SK-N-SH (cell line): Measurements from ENCODE around the gene SH2D3C. TPM values are rescaled to one million over a fixed set of nuclear protein-coding genes. Genes with fewer than 3 reads are reported as not detected.

Experiments used
- CTCF ChIA-PET: fragments of 300-600, 350-600 bp; formaldehyde crosslinking; extraction: SDS; loops from one replicate; lab custom pipeline; 2021; lab: Yijun Ruan, JAX
- POLR2A ChIA-PET: fragments of 350-600 bp; sonication (Branson Sonifier 250); formaldehyde crosslinking; extraction: SDS; loops from one replicate; lab custom pipeline; 2020; ENCODE audit warnings: antibody characterized with exemption, inconsistent platforms; lab: Yijun Ruan, JAX
- DNase-seq: peaks from one replicate; pipeline ENCODE4 v3.0.0; 2012
- H2AFZ ChIP-seq: fragments of 200-600 bp; sonication (generic); 2 replicates; pipeline ENCODE4 v1.8.1; 2016; ENCODE audit warnings: antibody characterized with exemption, mild to moderate bottlenecking, low read depth
- H3F3A ChIP-seq: fragments of 200-600 bp; sonication (generic); replicated peaks from 2 replicates; pipeline ENCODE3; 2016; ENCODE audit warnings: antibody characterized with exemption, mild to moderate bottlenecking; ENCODE audit not compliant: insufficient read depth
- H3K27ac ChIP-seq, 2 experiments: fragments of 200-500 bp in 1 of 2; fragments of 200-600 bp in 1 of 2; sonication (Bioruptor generic) in 1 of 2; sonication (generic), shearing (Covaris generic) in 1 of 2; 2 replicates each; pipeline versions ENCODE4 v1.5.1 to v1.6.1; 2014 to 2016; ENCODE audit warnings: low read depth in 2 of 2, inconsistent platforms in 1 of 2, low read length in 1 of 2, mild to moderate bottlenecking in 1 of 2, mixed read lengths in 1 of 2
- H3K27me3 ChIP-seq: fragments of 200-600 bp; sonication (generic), shearing (Covaris generic); 2 replicates; pipeline ENCODE4 v1.6.1; 2016; ENCODE audit warnings: mixed run types; ENCODE audit not compliant: insufficient read depth
- H3K36me3 ChIP-seq, 2 experiments: fragments of 200-500 bp in 1 of 2; fragments of 200-600 bp in 1 of 2; sonication (Bioruptor generic) in 1 of 2; sonication (generic) in 1 of 2; replicated peaks in 1 of 2; 2 replicates each; pipeline versions ENCODE3 to v1.5.1; 2014 to 2016; ENCODE audit warnings: low read length in 1 of 2, mild to moderate bottlenecking in 1 of 2; ENCODE audit not compliant: insufficient read depth in 2 of 2, control insufficient read depth in 1 of 2
- H3K4me1 ChIP-seq, 2 experiments: fragments of 200-500 bp in 1 of 2; fragments of 200-600 bp in 1 of 2; sonication (Bioruptor generic) in 1 of 2; sonication (generic), shearing (Covaris generic) in 1 of 2; 2 replicates each; pipeline versions ENCODE4 v1.5.1 to v1.6.1; 2014 to 2016; ENCODE audit warnings: low read depth in 1 of 2, low read length in 1 of 2, mixed run types in 1 of 2; ENCODE audit not compliant: insufficient read depth in 2 of 2, control insufficient read depth in 1 of 2
- H3K4me2 ChIP-seq: fragments of 200-600 bp; sonication (generic), shearing (Covaris generic); 2 replicates; pipeline ENCODE4 v1.6.1; 2017; ENCODE audit warnings: mixed run types
- H3K4me3 ChIP-seq, 2 experiments: fragments of 200-500 bp in 1 of 2; fragments of 200-600 bp in 1 of 2; sonication (Bioruptor generic) in 1 of 2; sonication (generic), shearing (Covaris generic) in 1 of 2; 2 replicates each; pipeline versions ENCODE4 v1.5.1 to v1.8.1; 2014 to 2016; ENCODE audit warnings: low read depth in 2 of 2, inconsistent platforms in 1 of 2, low read length in 1 of 2, mild to moderate bottlenecking in 1 of 2, mixed read lengths in 1 of 2, moderate library complexity in 1 of 2
- H3K79me2 ChIP-seq: fragments of 200-600 bp; sonication (generic); 2 replicates; pipeline ENCODE4 v1.8.1; 2017; ENCODE audit warnings: mild to moderate bottlenecking; ENCODE audit not compliant: insufficient read depth
- H3K9ac ChIP-seq: fragments of 200-600 bp; sonication (generic); 2 replicates; pipeline ENCODE4 v1.6.1; 2017; ENCODE audit warnings: mixed run types
- H3K9me2 ChIP-seq: fragments of 200-600 bp; sonication (generic); 2 replicates; pipeline ENCODE4 v1.6.1; 2017; ENCODE audit warnings: mixed run types
- H3K9me3 ChIP-seq: fragments of 200-600 bp; sonication (generic); 2 replicates; pipeline ENCODE4 v1.6.1; 2017; ENCODE audit warnings: mixed run types, mild to moderate bottlenecking, moderate library complexity
- H4K20me1 ChIP-seq: fragments of 200-600 bp; sonication (generic); 2 replicates; pipeline ENCODE4 v1.6.1; 2017; ENCODE audit warnings: mild to moderate bottlenecking, mixed run types; ENCODE audit not compliant: insufficient read depth
- ELF1 ChIP-seq: IDR thresholded peaks from 2 replicates; pipeline ENCODE4 v1.4.0; 2012
- EP300 ChIP-seq, 2 experiments: IDR thresholded peaks; 2 replicates each; pipeline versions ENCODE4 v1.4.0 to v1.6.1; 2012; ENCODE audit warnings: borderline replicate concordance in 1 of 2, low read depth in 1 of 2, low read length in 1 of 2
- GABPA ChIP-seq: IDR thresholded peaks from 2 replicates; pipeline ENCODE4 v1.4.0; 2012; ENCODE audit warnings: low read depth, mild to moderate bottlenecking
- GATA2 ChIP-seq: sonication (generic); formaldehyde crosslinking; IDR thresholded peaks from 2 replicates; pipeline ENCODE4 v1.5.0; 2020; ENCODE audit warnings: mild to moderate bottlenecking, missing genetic modification reagents
- JUND ChIP-seq: IDR thresholded peaks from 2 replicates; pipeline ENCODE4 v1.4.0; 2012
- MXI1 ChIP-seq: IDR thresholded peaks from 2 replicates; pipeline ENCODE4 v1.6.1; 2012; ENCODE audit warnings: mild to moderate bottlenecking, low read depth, low read length, improper control_type of control experiment
- NFIC ChIP-seq: IDR thresholded peaks from 2 replicates; pipeline ENCODE4 v1.4.0; 2012; ENCODE audit warnings: borderline replicate concordance
- NRF1 ChIP-seq: IDR thresholded peaks from 2 replicates; pipeline ENCODE4 v1.6.1; 2012; ENCODE audit warnings: low read depth, mild to moderate bottlenecking, low read length
- RAD21 ChIP-seq: IDR thresholded peaks from 2 replicates; pipeline ENCODE4 v1.6.1; 2012; ENCODE audit warnings: mild to moderate bottlenecking, low read length
- SIN3A ChIP-seq: IDR thresholded peaks from 2 replicates; pipeline ENCODE4 v1.6.1; 2012; ENCODE audit warnings: low read depth, mild to moderate bottlenecking, low read length, moderate library complexity, borderline replicate concordance
- SMC3 ChIP-seq: IDR thresholded peaks from 2 replicates; pipeline ENCODE4 v1.6.1; 2012; ENCODE audit warnings: low read depth, low read length, improper control_type of control experiment
- TAF1 ChIP-seq: IDR thresholded peaks from 2 replicates; pipeline ENCODE4 v1.6.1; 2012; ENCODE audit warnings: low read depth, mild to moderate bottlenecking, low read length, moderate library complexity, borderline replicate concordance
- TEAD4 ChIP-seq: IDR thresholded peaks from 2 replicates; pipeline ENCODE4 v1.4.0; 2012; ENCODE audit warnings: mild to moderate bottlenecking, borderline replicate concordance; ENCODE audit not compliant: insufficient read depth
- YY1 ChIP-seq: IDR thresholded peaks from 2 replicates; pipeline ENCODE4 v1.4.0; 2012; ENCODE audit warnings: low read depth, mild to moderate bottlenecking
- WGBS: methylation state at CpG from one replicate; pipeline ENCODE4 v1.1.6; 2017; ENCODE audit warnings: low lambda C conversion rate; 5-methylcytosine and 5-hydroxymethylcytosine counted together
- polyA plus RNA-seq, 3 experiments: library from polyadenylated mRNA; depleted of rRNA; stranded (reverse); fragments of >200 nt; gene quantifications; 2 replicates each; pipeline ENCODE4 v1.2.3, GENCODE V29; 2012
- TF ChIP-seq, protein P1 (sequence below): fragments of 200-600 bp; sonication (generic); IDR thresholded peaks from 2 replicates; pipeline ENCODE4 v1.6.1; 2017; ENCODE audit warnings: antibody characterized with exemption, mild to moderate bottlenecking, moderate library complexity
- TF ChIP-seq, protein P2 (sequence below): IDR thresholded peaks from 2 replicates; pipeline ENCODE4 v1.4.0; 2012; ENCODE audit warnings: low read depth, borderline replicate concordance
- TF ChIP-seq, protein P3 (sequence below): fragments of 150-350 bp; IDR thresholded peaks from 2 replicates; pipeline ENCODE4 v1.6.1; 2016; ENCODE audit warnings: mild to moderate bottlenecking, low read depth, low read length
- TF ChIP-seq, protein P4 (sequence below): IDR thresholded peaks from 2 replicates; pipeline ENCODE4 v1.4.0; 2012; ENCODE audit warnings: low read depth
- TF ChIP-seq, protein P5 (sequence below): IDR thresholded peaks from 2 replicates; pipeline ENCODE4 v1.4.0; 2012; ENCODE audit warnings: low read depth, borderline replicate concordance

The SH2D3C gene
- polyA plus RNA-seq, 1 of the 3 experiments (the other 2 are of a cell fraction) = 0.15 TPM

DNA sequence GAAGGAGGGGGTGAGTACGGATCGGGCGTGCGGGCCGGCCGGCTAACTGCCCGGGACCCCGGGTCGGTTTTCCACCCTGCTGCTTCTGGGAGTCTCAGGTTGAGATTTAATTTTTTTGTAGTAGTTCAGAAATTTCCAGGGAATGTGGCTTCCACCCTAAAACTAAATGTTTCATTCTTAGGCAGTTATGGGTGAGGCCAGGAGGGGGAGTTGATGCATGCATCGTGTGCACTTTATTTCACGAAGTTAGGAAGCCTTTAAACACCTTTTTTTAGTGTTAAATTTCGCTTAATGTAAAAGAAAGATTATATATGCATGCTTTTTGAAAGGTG lies 8.3 kb upstream of the SH2D3C start:
- H3K9me2 ChIP-seq = no peaks in the 10 kb centered on the region
- H3K4me3 ChIP-seq = peak overlapping the region; percentile 82 to 90
- CTCF ChIA-PET = interaction anchor here (0.8 to 6.3 kb wide), 9 partner anchors 19 to 197 kb away, joined by 3 to 87 read pairs (median 6); partner anchors contain the start of genes PTRH1, TOR2A and TTC16
- peak overlapping the region; percentile 94 for H3K4me2 ChIP-seq
- POLR2A ChIA-PET = interaction anchor here (1.5 kb wide), 1 partner anchor 52 kb away, joined by 8 read pairs; the partner anchor contains the start of gene TOR2A
- H2AFZ ChIP-seq = no peak overlapping the region
- no peaks in the 10 kb centered on the region for H3K9me3 ChIP-seq
- H3F3A ChIP-seq = peaks cover 7% of the 10 kb centered on the region
- WGBS = 8% methylated on average over 10 of the region's 12 CpGs
- TF ChIP-seq SMC3 = 0 out of 2 replicates have a peak, but pooled peaks have one; percentile 8
- TF ChIP-seq, protein P1, sequence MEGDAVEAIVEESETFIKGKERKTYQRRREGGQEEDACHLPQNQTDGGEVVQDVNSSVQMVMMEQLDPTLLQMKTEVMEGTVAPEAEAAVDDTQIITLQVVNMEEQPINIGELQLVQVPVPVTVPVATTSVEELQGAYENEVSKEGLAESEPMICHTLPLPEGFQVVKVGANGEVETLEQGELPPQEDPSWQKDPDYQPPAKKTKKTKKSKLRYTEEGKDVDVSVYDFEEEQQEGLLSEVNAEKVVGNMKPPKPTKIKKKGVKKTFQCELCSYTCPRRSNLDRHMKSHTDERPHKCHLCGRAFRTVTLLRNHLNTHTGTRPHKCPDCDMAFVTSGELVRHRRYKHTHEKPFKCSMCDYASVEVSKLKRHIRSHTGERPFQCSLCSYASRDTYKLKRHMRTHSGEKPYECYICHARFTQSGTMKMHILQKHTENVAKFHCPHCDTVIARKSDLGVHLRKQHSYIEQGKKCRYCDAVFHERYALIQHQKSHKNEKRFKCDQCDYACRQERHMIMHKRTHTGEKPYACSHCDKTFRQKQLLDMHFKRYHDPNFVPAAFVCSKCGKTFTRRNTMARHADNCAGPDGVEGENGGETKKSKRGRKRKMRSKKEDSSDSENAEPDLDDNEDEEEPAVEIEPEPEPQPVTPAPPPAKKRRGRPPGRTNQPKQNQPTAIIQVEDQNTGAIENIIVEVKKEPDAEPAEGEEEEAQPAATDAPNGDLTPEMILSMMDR = peak; percentile 66
- TF ChIP-seq NFIC = no peak
- TF ChIP-seq YY1 = no peak
- peak; percentile 31; the same call in 1 of the 2 replicates for TF ChIP-seq RAD21
- TF ChIP-seq, all 33 proteins: peak for 3
- Histone ChIP-seq H4K20me1 (peaks cover 55% of the 10 kb centered on the region), H3K36me3 (peaks cover 44 to 46% of the 10 kb centered on the region in 2 experiments), H3K27ac (peak overlapping the region; percentile 92 to 93), H3K79me2 (peaks cover 57% of the 10 kb centered on the region), H3K27me3 (no peaks in the 10 kb centered on the region), H3K9ac (peak overlapping the region; percentile 99), H3K4me1 (peaks cover 6 to 13% of the 10 kb centered on the region in 2 experiments)
- DNase-seq = no peak

DNA sequence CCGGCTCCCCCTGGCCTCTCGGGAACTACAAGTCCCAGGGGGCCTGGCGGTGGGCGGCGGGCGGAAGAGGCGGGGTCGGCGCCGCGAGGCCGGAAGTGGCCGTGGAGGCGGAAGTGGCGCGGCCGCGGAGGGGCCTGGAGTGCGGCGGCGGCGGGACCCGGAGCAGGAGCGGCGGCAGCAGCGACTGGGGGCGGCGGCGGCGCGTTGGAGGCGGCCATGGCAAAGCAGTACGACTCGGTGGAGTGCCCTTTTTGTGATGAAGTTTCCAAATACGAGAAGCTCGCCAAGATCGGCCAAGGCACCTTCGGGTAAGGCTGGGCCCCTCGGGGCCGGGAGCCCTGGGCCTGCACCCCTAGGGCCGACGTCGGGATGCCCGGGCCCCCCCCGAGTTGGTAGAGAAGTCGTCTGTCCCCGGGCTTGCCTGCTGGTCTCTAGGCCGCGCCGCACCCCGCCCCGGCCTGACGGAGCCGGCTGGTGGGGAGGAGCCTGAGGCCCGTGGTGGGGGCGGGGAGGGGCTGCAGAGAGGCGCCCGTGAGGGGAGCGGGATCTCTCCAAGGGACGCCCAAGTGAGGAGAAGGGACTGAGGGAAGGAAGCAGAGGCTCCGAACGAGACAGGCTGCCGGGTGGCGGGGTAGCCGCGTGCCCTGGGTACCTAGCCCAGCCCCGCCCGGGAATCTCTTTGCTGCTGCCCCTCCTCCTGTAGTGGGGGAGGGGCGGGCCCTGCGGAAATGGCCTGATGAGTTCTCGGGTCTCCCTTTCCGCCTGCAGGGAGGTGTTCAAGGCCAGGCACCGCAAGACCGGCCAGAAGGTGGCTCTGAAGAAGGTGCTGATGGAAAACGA lies 7.7 kb upstream of the SH2D3C start, which contains the start of gene CDK9:
TSS of gene CDK9 (plus strand) at position 102 of the 840 bp plus-strand sequence. CDS start at position 217, 115 bp downstream.
- H3K79me2 ChIP-seq = peaks cover 52% of the 10 kb centered on the region
- 0 out of 2 replicates have a peak within 1 kb of the TSS, but pooled peaks have one; percentile 65 for H2AFZ ChIP-seq
- H3K9me2 ChIP-seq = no peaks in the 10 kb centered on the region
- H3K36me3 ChIP-seq = peaks cover 41 to 44% of the 10 kb centered on the region in 2 experiments
- peak within 1 kb of the TSS; percentile 92 to 93 for H3K27ac ChIP-seq
- ChIA-PET CTCF (interaction anchor here (0.7 to 6.3 kb wide), 27 partner anchors 11 to 1326 kb away, joined by 3 to 87 read pairs (median 5); partner anchors contain the start of genes PTRH1, TOR2A and TTC16), POLR2A (interaction anchor here (0.7 to 1.8 kb wide), 10 partner anchors 11 to 362 kb away, joined by 3 to 8 read pairs (median 4); partner anchors contain the start of genes TOR2A and ZNF79)
- no peaks in the 10 kb centered on the region for H3K27me3 ChIP-seq
- peak within 1 kb of the TSS; percentile 99 for H3K9ac ChIP-seq
- H4K20me1 ChIP-seq = peaks cover 49% of the 10 kb centered on the region
- peak within 1 kb of the TSS; percentile 94 for H3K4me2 ChIP-seq
- no peaks in the 10 kb centered on the region for H3K9me3 ChIP-seq
- 1% methylated on average over 18 of the region's 75 CpGs for WGBS
- H3K4me3 ChIP-seq = peak within 1 kb of the TSS; percentile 82 to 90
- DNase-seq = peak; percentile 98
- peaks cover 6 to 13% of the 10 kb centered on the region in 2 experiments for H3K4me1 ChIP-seq
- H3F3A ChIP-seq = peaks cover 3% of the 10 kb centered on the region
- TF ChIP-seq SIN3A (peak; percentile 65), GATA2 (CRISPR knock-in tag) (no peak), GABPA (peak; percentile 86), TAF1 (peak; percentile 64; the same call in 1 of the 2 replicates), NFIC (no peak), SMC3 (no peak), JUND (no peak), ELF1 (peak; percentile 88), TEAD4 (no peak), MXI1 (peak; percentile 42; the same call in 1 of the 2 replicates), NRF1 (no peak), EP300 (IDR thresholded peaks at IDR 0.05; ENCODE audit: borderline replicate concordance in 1 of 2, low read depth in 1 of 2, low read length in 1 of 2) (no peak)
- TF ChIP-seq, protein P2, sequence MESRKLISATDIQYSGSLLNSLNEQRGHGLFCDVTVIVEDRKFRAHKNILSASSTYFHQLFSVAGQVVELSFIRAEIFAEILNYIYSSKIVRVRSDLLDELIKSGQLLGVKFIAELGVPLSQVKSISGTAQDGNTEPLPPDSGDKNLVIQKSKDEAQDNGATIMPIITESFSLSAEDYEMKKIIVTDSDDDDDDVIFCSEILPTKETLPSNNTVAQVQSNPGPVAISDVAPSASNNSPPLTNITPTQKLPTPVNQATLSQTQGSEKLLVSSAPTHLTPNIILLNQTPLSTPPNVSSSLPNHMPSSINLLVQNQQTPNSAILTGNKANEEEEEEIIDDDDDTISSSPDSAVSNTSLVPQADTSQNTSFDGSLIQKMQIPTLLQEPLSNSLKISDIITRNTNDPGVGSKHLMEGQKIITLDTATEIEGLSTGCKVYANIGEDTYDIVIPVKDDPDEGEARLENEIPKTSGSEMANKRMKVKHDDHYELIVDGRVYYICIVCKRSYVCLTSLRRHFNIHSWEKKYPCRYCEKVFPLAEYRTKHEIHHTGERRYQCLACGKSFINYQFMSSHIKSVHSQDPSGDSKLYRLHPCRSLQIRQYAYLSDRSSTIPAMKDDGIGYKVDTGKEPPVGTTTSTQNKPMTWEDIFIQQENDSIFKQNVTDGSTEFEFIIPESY = no peak
- TF ChIP-seq, protein P3, sequence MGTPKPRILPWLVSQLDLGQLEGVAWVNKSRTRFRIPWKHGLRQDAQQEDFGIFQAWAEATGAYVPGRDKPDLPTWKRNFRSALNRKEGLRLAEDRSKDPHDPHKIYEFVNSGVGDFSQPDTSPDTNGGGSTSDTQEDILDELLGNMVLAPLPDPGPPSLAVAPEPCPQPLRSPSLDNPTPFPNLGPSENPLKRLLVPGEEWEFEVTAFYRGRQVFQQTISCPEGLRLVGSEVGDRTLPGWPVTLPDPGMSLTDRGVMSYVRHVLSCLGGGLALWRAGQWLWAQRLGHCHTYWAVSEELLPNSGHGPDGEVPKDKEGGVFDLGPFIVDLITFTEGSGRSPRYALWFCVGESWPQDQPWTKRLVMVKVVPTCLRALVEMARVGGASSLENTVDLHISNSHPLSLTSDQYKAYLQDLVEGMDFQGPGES = no peak
- TF ChIP-seq, protein P4, sequence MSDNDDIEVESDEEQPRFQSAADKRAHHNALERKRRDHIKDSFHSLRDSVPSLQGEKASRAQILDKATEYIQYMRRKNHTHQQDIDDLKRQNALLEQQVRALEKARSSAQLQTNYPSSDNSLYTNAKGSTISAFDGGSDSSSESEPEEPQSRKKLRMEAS = peak; percentile 73
- TF ChIP-seq, protein P5, sequence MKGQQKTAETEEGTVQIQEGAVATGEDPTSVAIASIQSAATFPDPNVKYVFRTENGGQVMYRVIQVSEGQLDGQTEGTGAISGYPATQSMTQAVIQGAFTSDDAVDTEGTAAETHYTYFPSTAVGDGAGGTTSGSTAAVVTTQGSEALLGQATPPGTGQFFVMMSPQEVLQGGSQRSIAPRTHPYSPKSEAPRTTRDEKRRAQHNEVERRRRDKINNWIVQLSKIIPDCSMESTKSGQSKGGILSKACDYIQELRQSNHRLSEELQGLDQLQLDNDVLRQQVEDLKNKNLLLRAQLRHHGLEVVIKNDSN = no peak
